Measurements from ENCODE around the gene FOSL1.

- TF ChIP-seq, protein P1, sequence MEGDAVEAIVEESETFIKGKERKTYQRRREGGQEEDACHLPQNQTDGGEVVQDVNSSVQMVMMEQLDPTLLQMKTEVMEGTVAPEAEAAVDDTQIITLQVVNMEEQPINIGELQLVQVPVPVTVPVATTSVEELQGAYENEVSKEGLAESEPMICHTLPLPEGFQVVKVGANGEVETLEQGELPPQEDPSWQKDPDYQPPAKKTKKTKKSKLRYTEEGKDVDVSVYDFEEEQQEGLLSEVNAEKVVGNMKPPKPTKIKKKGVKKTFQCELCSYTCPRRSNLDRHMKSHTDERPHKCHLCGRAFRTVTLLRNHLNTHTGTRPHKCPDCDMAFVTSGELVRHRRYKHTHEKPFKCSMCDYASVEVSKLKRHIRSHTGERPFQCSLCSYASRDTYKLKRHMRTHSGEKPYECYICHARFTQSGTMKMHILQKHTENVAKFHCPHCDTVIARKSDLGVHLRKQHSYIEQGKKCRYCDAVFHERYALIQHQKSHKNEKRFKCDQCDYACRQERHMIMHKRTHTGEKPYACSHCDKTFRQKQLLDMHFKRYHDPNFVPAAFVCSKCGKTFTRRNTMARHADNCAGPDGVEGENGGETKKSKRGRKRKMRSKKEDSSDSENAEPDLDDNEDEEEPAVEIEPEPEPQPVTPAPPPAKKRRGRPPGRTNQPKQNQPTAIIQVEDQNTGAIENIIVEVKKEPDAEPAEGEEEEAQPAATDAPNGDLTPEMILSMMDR (IDR thresholded peaks at IDR 0.05): no peak
- TF ChIP-seq ATF6 (CRISPR knock-in tag; IDR thresholded peaks at IDR 0.05) (no peak), FOXK1 (CRISPR knock-in tag; IDR thresholded peaks at IDR 0.05) (no peak), GTF2I (CRISPR knock-in tag; conservative IDR thresholded peaks at IDR 0.05) (no peak), ELF4 (CRISPR knock-in tag; IDR thresholded peaks at IDR 0.05; ENCODE audit: low read depth) (no peak), TCF7 (CRISPR knock-in tag; IDR thresholded peaks at IDR 0.05; ENCODE audit: low read depth) (no peak), JUN (CRISPR knock-in tag; IDR thresholded peaks at IDR 0.05) (no peak), NFE2L1 (CRISPR knock-in tag; IDR thresholded peaks at IDR 0.05) (no peak), SP1 (CRISPR knock-in tag; conservative IDR thresholded peaks at IDR 0.05) (no peak), SMAD4 (CRISPR knock-in tag; IDR thresholded peaks at IDR 0.05) (no peak), CBFB (CRISPR knock-in tag; IDR thresholded peaks at IDR 0.05; ENCODE audit: low read depth) (no peak), ZNF121 (CRISPR knock-in tag; IDR thresholded peaks at IDR 0.05) (no peak), E2F1 (CRISPR knock-in tag; IDR thresholded peaks at IDR 0.05) (no peak)
- TF ChIP-seq, protein P2, sequence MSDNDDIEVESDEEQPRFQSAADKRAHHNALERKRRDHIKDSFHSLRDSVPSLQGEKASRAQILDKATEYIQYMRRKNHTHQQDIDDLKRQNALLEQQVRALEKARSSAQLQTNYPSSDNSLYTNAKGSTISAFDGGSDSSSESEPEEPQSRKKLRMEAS (CRISPR knock-in tag; IDR thresholded peaks at IDR 0.05): no peak
These were observed 33.5 kb downstream of the FOSL1 start for GRCh38 chr11:65866509-65867283.
